ENCODE measurements around the gene CRIP3. TPM values are rescaled to one million over a fixed set of nuclear protein-coding genes. Genes with fewer than 3 reads are reported as not detected.

The CRIP3 gene
- total RNA-seq, 1 donor from 2014 or later = not detected

DNA sequence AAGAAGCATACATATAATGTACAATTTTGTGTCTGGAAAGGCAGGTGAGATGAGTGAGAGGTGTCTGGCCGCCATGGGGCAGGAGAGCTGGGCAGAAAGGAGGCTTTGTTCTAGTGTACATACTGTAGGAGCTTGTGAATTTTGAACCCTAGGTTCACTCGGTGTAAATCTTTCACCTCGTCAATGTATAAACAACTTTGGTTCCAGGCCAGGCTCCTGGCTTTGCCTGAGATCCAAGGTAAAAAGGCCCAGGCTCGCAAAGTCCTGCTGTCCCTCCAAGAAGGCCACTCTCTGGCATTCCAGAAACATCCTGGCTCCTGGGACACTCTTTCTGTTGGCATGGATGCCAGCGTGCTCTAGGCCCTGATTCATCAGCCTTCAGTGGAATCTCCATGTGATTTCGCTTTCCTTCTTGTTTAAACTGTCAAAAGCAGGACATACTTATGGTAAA, 17.7 kb downstream of the CRIP3 start:
- intact Hi-C loops (cut with micrococcal nuclease) = no loop called here

- intact Hi-C loops (cut with micrococcal nuclease) = no loop called here
These were observed 18.2 kb downstream of the CRIP3 start for GRCh38 chr6:43290339-43290904.

GRCh38 chr6:43287717-43288679, 20.6 kb downstream of the CRIP3 start:
- intact Hi-C loops (cut with micrococcal nuclease) = no loop called here

- intact Hi-C loops (cut with micrococcal nuclease) = no loop called here
These were observed 21.5 kb downstream of the CRIP3 start for GRCh38 chr6:43286980-43287716.

GRCh38 chr6:43286456-43286979, 22.1 kb downstream of the CRIP3 start:
- intact Hi-C loops (cut with micrococcal nuclease) = no loop called here

- intact Hi-C loops (cut with micrococcal nuclease) = no loop called here
These were observed 22.8 kb downstream of the CRIP3 start for GRCh38 chr6:43285832-43286231.

DNA sequence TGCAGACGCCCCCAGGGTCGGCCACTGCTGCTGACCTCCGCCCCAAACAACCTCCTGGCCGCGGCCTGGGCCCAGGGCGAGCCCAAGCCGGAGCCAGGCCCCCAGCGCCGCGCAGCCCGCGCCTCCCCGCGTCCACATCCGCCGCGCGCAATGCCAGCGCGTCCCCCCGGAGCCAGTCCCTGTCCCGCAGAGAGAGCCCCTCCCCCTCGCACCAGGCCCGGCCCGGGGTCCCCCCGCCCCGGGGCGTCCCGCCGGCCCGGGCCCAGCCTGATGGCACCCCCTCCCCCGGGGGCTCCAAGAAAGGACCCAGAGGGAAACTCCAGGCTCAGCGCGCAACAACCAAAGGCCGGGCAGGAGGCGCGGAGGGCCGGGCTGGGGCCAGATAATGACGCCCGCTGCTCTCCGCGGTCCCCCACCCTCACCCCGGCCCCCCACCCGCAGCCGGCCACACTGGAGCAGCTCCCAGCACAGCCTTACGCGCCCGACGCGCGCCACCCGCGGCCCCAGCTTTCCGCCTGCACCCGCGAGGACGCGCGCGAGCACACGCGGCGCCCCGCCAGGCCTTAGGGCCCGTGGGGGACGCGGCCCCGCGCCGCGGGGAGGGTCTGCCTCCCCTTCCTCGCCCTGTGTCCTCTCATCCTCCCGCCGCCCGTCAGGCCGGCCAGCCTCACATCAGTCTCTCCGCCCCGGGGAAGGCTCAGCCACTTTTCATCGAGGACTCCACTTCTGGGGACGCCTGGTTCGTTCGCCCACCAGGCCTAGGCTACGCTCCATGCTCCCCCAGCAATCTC, 23.4 kb downstream of the CRIP3 start:
- intact Hi-C loops (cut with micrococcal nuclease) = no loop called here

- intact Hi-C loops (cut with micrococcal nuclease) = no loop called here
These were observed 24.7 kb downstream of the CRIP3 start for GRCh38 chr6:43283905-43284304.

GRCh38 chr6:43283514-43283901, 25.1 kb downstream of the CRIP3 start:
- intact Hi-C loops (cut with micrococcal nuclease) = no loop called here

DNA sequence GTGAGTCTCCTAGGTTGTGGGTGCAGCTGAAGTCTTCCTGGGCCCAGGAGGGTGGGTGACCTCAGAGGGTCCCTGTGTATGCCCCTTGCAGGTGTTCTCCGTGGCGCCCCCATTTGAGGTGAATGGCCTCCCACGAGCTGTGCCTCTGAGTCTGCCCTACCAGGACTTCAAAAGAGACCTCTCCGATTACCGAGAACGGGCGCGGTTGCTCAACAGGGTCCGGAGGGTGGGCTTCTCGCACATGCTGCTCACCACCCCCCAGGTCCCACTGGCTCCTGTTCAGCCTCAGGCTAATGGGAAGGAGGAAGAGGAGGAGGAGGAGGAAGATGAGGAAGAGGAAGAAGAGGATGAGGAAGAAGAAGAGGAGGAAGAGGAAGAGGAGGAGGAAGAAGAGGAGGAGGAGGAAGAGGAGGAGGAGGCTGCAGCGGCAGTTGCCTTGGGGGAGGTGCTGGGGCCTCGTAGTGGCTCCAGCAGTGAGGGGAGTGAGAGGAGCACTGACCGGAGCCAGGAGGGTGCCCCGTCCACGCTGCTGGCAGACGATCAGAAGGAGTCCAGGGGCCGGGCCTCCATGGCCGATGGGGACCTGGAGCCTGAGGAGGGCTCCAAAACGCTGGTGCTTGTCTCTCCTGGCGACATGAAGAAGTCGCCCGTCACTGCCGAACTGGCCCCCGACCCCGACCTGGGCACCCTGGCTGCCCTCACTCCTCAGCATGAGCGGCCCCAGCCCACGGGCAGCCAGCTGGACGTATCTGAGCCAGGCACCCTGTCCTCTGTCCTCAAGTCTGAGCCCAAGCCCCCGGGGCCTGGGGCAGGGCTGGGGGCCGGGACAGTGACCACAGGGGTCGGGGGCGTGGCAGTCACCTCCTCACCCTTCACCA, 25.8 kb downstream of the CRIP3 start:
- intact Hi-C loops (cut with micrococcal nuclease) = no loop called here

GRCh38 chr6:43282060-43282459, 26.6 kb downstream of the CRIP3 start:
- intact Hi-C loops (cut with micrococcal nuclease) = no loop called here

DNA sequence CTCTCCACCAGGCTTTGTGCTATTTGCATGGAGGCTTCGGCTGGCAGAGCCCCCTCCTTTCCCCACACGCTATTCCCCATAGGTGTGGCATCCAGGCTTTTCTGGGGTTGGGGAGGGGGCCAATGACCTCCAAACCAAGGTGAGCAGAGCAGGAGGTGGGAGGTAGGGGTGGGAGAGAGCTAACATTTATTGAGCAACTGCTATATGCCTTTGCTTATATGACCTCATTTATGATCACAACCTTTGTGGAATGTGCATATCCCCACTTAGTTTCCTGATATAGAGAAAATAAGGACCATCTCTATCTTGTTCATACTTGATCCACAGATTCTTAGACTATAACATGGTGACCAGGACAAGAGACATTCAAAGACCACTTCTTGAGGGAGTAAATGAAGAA, 28.4 kb downstream of the CRIP3 start:
- intact Hi-C loops (cut with micrococcal nuclease) = no loop called here

- intact Hi-C loops (cut with micrococcal nuclease) = no loop called here
These were observed 30.0 kb downstream of the CRIP3 start for GRCh38 chr6:43278524-43279078.

- intact Hi-C loops (cut with micrococcal nuclease) = no loop called here
These were observed 30.7 kb downstream of the CRIP3 start for GRCh38 chr6:43277643-43278523.

DNA sequence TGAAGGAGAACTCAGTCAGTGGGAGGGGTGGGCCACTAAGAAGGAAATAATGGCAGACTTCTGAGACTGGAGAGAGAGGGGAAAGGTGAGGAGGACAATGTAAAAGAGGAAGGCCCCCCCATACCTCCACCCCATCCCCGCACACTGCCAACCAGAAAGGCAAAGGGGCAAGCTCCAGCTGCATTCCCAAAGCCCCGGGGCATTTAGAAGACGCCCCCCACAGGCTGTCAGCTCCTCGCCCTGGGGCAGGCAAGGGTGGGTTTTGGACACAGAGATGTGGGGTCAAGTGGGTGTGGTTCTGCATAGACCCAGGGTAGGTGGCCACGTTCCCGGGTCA, 31.4 kb downstream of the CRIP3 start:
- intact Hi-C loops (cut with micrococcal nuclease) = no loop called here

DNA sequence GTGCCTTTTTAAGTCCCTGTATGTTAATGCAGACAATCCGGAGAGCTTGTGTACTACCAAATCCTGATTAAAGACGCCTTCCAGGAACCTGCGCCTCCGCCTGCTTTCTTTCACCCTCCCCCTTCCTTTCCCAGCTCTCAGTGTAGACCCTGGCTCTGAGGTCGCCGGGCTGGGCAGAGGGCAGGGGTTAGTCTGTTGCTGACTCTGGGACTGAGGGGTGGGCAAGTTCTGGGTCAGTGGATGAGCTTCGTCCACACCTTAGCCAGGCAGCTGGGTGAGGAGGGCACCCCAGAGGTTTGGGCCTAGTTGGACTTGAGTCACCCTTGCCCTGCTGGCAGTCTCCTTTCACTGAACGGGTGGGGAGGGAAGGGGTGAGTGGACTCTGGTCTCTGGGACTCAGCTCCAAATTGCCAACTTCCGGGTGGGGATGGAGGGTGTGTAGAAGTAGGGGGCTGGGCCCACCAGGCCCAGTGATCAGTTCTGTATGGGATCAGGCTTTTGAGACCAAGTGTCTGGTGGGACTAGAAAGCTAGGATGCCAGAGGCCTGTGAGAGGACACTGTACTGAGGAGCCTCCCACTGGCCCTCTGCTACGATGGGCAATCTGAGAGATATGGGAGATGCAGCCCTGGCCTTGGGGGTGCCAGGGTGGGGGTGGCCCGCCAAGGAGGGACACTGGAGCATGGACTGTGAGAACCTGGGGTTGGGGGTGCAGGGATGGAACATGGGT, 31.9 kb downstream of the CRIP3 start:
- intact Hi-C loops (cut with micrococcal nuclease) = no loop called here

DNA sequence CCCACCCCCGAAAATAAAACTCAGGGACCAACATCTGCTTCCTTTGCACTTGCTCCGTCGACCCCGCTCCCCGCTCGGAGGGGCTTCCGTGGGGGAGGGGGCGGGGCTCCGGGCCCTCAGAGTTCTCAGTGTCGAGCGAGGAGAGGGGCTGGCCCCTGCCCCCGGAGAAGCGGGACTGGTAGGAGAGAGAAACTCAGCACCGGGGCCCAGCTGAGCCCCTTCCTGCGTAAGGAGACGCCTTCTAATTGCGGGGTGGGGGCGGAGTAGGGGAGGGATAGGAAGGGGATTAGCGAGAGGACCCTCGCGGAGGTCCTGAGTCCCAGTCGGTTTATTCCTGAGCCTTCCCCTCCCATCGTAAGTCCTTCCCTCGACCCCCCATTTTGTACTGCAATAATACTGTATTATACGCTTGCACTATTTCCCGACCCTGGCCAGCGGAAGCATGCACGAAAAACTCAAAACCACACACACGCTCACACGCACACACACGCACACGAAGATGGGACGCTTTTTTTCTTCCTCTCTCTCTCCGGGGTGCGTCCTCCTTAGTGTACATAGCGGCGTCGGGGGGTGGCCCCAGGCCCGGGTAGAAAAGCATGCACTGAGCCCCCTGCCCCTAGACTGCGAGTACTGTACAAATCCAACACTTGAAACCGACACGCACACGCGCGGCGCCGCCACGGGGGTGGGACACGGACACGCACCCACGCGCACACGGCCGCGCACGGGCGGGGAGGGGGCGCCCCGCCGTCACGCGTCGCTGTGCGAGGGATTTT, 32.6 kb downstream of the CRIP3 start:
- intact Hi-C loops (cut with micrococcal nuclease) = no loop called here
